HepG2 (cell line): ENCODE data around the gene KRTAP12-1. TPM values are rescaled to one million over a fixed set of nuclear protein-coding genes. Genes with fewer than 3 reads are reported as not detected.

Experiments
- ATAC-seq: fragments of 200-7000 bp; cut with Tn5 transposase; 3 replicates; pipeline ENCODE4 v1.9.1; 2020; ENCODE audit warnings: mild to moderate bottlenecking, moderate library complexity
- BruUV-seq: library from RNA; stranded (reverse); fragments of 400-500 nt; replicated peaks from 2 replicates; lab custom pipeline; 2021; lab: Mats Ljungman, UMichigan
- CTCF ChIA-PET: fragments of 300-600 bp; formaldehyde crosslinking; extraction: SDS; loops from one replicate; lab custom pipeline; 2021; ENCODE audit warnings: low total read pairs, inconsistent platforms, low intra/inter-chr PET ratio; lab: Yijun Ruan, JAX
- POLR2A ChIA-PET: fragments of 350-600 bp; sonication (Branson Sonifier 250); formaldehyde crosslinking; loops from one replicate; lab custom pipeline; 2020; ENCODE audit warnings: antibody characterized with exemption, inconsistent platforms; lab: Yijun Ruan, JAX
- DNase-seq: peaks from one replicate; pipeline ENCODE4 v3.0.0-alpha.2; 2015; ENCODE audit warnings: low spot score
- FAIRE-seq: peaks from 3 replicates; lab custom pipeline; 2011; peaks lifted over from hg19 to GRCh38; lab: Jason Lieb, UNC
- H2AFZ ChIP-seq: one replicate; pipeline ENCODE4 v1.6.1; 2011; ENCODE audit warnings: low read length, inconsistent platforms
- H3K27ac ChIP-seq: fragments of 300-600 bp; 3 replicates; pipeline ENCODE4 v1.8.0; 2011; ENCODE audit warnings: mixed run types, mild to moderate bottlenecking, mixed read lengths, low read length, inconsistent platforms; ENCODE audit not compliant: insufficient read depth; ENCODE audit errors: extremely low read length
- H3K27me3 ChIP-seq, 2 experiments: fragments of 200-600 bp in 1 of 2; 2 replicates in 1 of 2; 3 replicates in 1 of 2; pipeline versions ENCODE4 v1.6.0 to v1.8.0; 2011; ENCODE audit warnings: low read length in 2 of 2, mild to moderate bottlenecking in 2 of 2, moderate library complexity in 2 of 2, inconsistent platforms in 1 of 2; ENCODE audit not compliant: insufficient read depth in 2 of 2, control insufficient read depth in 1 of 2
- H3K36me3 ChIP-seq, 2 experiments: fragments of 200-600 bp in 1 of 2; replicated peaks in 1 of 2; 2 replicates in 1 of 2; 3 replicates in 1 of 2; pipeline versions ENCODE4 v1.5.1 to v1.8.0; 2011; ENCODE audit warnings: low read length in 2 of 2, inconsistent platforms in 1 of 2; ENCODE audit not compliant: insufficient read depth in 2 of 2, control insufficient read depth in 1 of 2
- H3K4me1 ChIP-seq: 2 replicates; pipeline ENCODE4 v1.5.1; 2012; ENCODE audit warnings: low read length, inconsistent platforms; ENCODE audit not compliant: insufficient read depth
- H3K4me2 ChIP-seq: 2 replicates; pipeline ENCODE4 v1.6.0; 2011; ENCODE audit warnings: low read depth, low read length, inconsistent platforms
- H3K4me3 ChIP-seq, 3 experiments: fragments of 200-600 bp in 1 of 3; sonication (generic), shearing (Covaris generic) in 1 of 3; replicated peaks in 1 of 3; 2 replicates each; pipeline ENCODE4 v1.5.1; 2011 to 2016; ENCODE audit warnings: low read length in 3 of 3, inconsistent platforms in 2 of 3, low read depth in 2 of 3, mild to moderate bottlenecking in 2 of 3, control low read depth in 1 of 3, mixed read lengths in 1 of 3; ENCODE audit not compliant: insufficient read depth in 1 of 3
- H3K79me2 ChIP-seq: one replicate; pipeline ENCODE4 v1.6.1; 2011; ENCODE audit warnings: low read length, inconsistent platforms; ENCODE audit not compliant: insufficient read depth
- H3K9ac ChIP-seq: 2 replicates; pipeline ENCODE4 v1.6.0; 2011; ENCODE audit warnings: mild to moderate bottlenecking, low read depth, low read length, inconsistent platforms; ENCODE audit not compliant: insufficient read depth
- H3K9me3 ChIP-seq: 2 replicates; pipeline ENCODE4 v1.5.1; 2012; ENCODE audit warnings: mild to moderate bottlenecking, low read length
- H4K20me1 ChIP-seq: 2 replicates; pipeline ENCODE4 v1.6.0; 2011; ENCODE audit warnings: inconsistent platforms, mild to moderate bottlenecking, low read length, moderate library complexity; ENCODE audit not compliant: insufficient read depth
- ADNP ChIP-seq: sonication (generic); formaldehyde crosslinking; IDR thresholded peaks from 2 replicates; pipeline ENCODE4 v1.4.0; 2020; ENCODE audit warnings: missing genetic modification reagents
- ARNT2 ChIP-seq: sonication (generic); formaldehyde crosslinking; IDR thresholded peaks from 2 replicates; pipeline ENCODE4 v1.8.0; 2022; ENCODE audit warnings: mild to moderate bottlenecking, low read depth, missing genetic modification reagents, moderate library complexity
- ATF2 ChIP-seq: sonication (generic); formaldehyde crosslinking; IDR thresholded peaks from 2 replicates; pipeline ENCODE4 v1.4.0; 2020; ENCODE audit warnings: missing genetic modification reagents
- BRD4 ChIP-seq: sonication (generic); formaldehyde crosslinking; IDR thresholded peaks from 2 replicates; pipeline ENCODE4 v1.4.0; 2020; ENCODE audit warnings: missing genetic modification reagents
- ISX ChIP-seq: sonication (generic); formaldehyde crosslinking; conservative IDR thresholded peaks from 2 replicates; pipeline ENCODE4 v1.5.0; 2020; ENCODE audit warnings: missing genetic modification reagents
- JARID2 ChIP-seq: sonication (generic); formaldehyde crosslinking; IDR thresholded peaks from 2 replicates; pipeline ENCODE4 v1.8.1; 2023; ENCODE audit warnings: missing genetic modification reagents, inconsistent platforms; ENCODE audit not compliant: insufficient replicate concordance
- KMT2B ChIP-seq: IDR thresholded peaks from 2 replicates; pipeline ENCODE4 v1.6.1; 2016; ENCODE audit warnings: missing genetic modification reagents, missing compliant biosample characterization
- PITX1 ChIP-seq: sonication (generic); formaldehyde crosslinking; IDR thresholded peaks from 2 replicates; pipeline ENCODE4 v1.5.1; 2020; ENCODE audit warnings: mild to moderate bottlenecking, missing genetic modification reagents
- TARDBP ChIP-seq: sonication (generic); formaldehyde crosslinking; IDR thresholded peaks from 2 replicates; pipeline ENCODE4 v1.8.0; 2022; ENCODE audit warnings: mild to moderate bottlenecking, missing genetic modification reagents
- TCF12 ChIP-seq, 2 experiments: fragments of 450-650 bp in 1 of 2; sonication (generic) in 1 of 2; formaldehyde crosslinking in 1 of 2; IDR thresholded peaks; 2 replicates each; pipeline versions ENCODE4 v1.6.1 to v1.8.0; 2017 to 2022; ENCODE audit warnings: antibody characterized with exemption in 1 of 2, mild to moderate bottlenecking in 1 of 2, missing genetic modification reagents in 1 of 2, moderate library complexity in 1 of 2
- XRCC5 ChIP-seq: fragments of 200-400 bp; formaldehyde crosslinking; optimal IDR thresholded peaks from 2 replicates; pipeline ENCODE3; 2017; ENCODE audit warnings: mild to moderate bottlenecking, low read length
- ZMYM3 ChIP-seq: sonication (generic); formaldehyde crosslinking; IDR thresholded peaks from 2 replicates; pipeline ENCODE4 v1.5.1; 2020; ENCODE audit warnings: mild to moderate bottlenecking, missing genetic modification reagents
- ZNF251 ChIP-seq: sonication (generic); formaldehyde crosslinking; IDR thresholded peaks from 2 replicates; pipeline ENCODE4 v1.9.0; 2021; ENCODE audit warnings: mild to moderate bottlenecking, missing genetic modification reagents
- ZNF501 ChIP-seq: sonication (generic); formaldehyde crosslinking; IDR thresholded peaks from 2 replicates; pipeline ENCODE4 v1.5.1; 2020; ENCODE audit warnings: mild to moderate bottlenecking, moderate library complexity, missing genetic modification reagents
- WGBS: methylation state at CpG from one replicate; pipeline ENCODE4 v1.1.6; 2017; ENCODE audit warnings: low lambda C conversion rate; 5-methylcytosine and 5-hydroxymethylcytosine counted together
- in situ Hi-C: cut with HindIII; loops from 2 replicates; pipeline ENCODE4 v1.10.0; 2017; ENCODE audit warnings: low pct_unique_long_range_greater_than_20kb; ENCODE audit not compliant: extremely low pct_ligation_motif_present
- intact Hi-C: fragments of 100-400 bp; cut with micrococcal nuclease; formaldehyde crosslinking; loops from one replicate; pipeline ENCODE4 v1.10.0; 2022; ENCODE audit not compliant: unreplicated experiment
- polyA plus RNA-seq, 8 experiments: library from polyadenylated mRNA; depleted of rRNA in 3 of 8; stranded (reverse) in 7 of 8; unstranded in 1 of 8; fragments of >200 nt; fragmentation: Illumina TruSeq in 4 of 8; extraction: Trizol in 4 of 8; gene quantifications; 2 replicates each; pipeline versions ENCODE4 v1.2.1 to v1.2.3, GENCODE V29; 2011 to 2016; ENCODE audit warnings: low read depth in 4 of 8, missing spikeins in 1 of 8, mixed read lengths in 1 of 8; ENCODE audit not compliant: insufficient read depth in 1 of 8
- total RNA-seq, 5 experiments: library from RNA; depleted of rRNA; stranded (reverse); fragments of >200 nt; fragmentation: Illumina TruSeq; extraction: Trizol; gene quantifications; 2 replicates each; pipeline ENCODE4 v1.2.3, GENCODE V29; 2016; ENCODE audit warnings: low read depth in 1 of 5
- TF ChIP-seq, protein P1 (sequence below): sonication (generic); formaldehyde crosslinking; IDR thresholded peaks from 2 replicates; pipeline ENCODE4 v1.8.1; 2023; ENCODE audit warnings: mild to moderate bottlenecking, missing genetic modification reagents

The KRTAP12-1 gene
- total and polyA plus RNA-seq, 2 of the 13 experiments (the other 11 are each of a cell fraction or from before 2014, with no cell fraction given), result not detected

- in situ Hi-C loops, result no loop called here
Observed at GRCh38 chr21:44654576-44655175, 27.3 kb downstream of the KRTAP12-1 start, which contains the start of gene KRTAP12-4. Gene KRTAP12-4, minus strand, starts transcription at chr21:44654659. Its CDS starts 45 bp downstream, at chr21:44654614.

GRCh38 chr21:44653656-44654575 lies 28.0 kb downstream of the KRTAP12-1 start:
- no peak overlapping the region for H2AFZ ChIP-seq
- DNase-seq, result no peak
- H3K36me3 ChIP-seq, result no peaks in the 10 kb centered on the region
- H3K4me1 ChIP-seq, result peaks cover 6% of the 10 kb centered on the region; the same call in 1 of the 2 replicates
- H3K27ac ChIP-seq, result no peak overlapping the region
- H3K27me3 ChIP-seq, result peaks cover 3 to 23% of the 10 kb centered on the region in 2 experiments; a peak in 3 of 5 replicates
- no peak for FAIRE-seq
- intact Hi-C loops (no loop called here), in situ Hi-C loops (no loop called here)
- ChIA-PET CTCF (no interaction called here), POLR2A (no interaction called here)
- no peak overlapping the region for H3K9ac ChIP-seq
- H3K4me3 ChIP-seq, result no peak overlapping the region
- H4K20me1 ChIP-seq, result no peaks in the 10 kb centered on the region
- no peak overlapping the region for H3K4me2 ChIP-seq
- no TSS peak for BruUV-seq
- peaks cover 4% of the 10 kb centered on the region; the same call in 1 of the 2 replicates for H3K9me3 ChIP-seq
- ATAC-seq, result no peak
- WGBS, result 52% methylated on average over 14 of the region's 17 CpGs
- no peaks in the 10 kb centered on the region for H3K79me2 ChIP-seq
- TF ChIP-seq JARID2 (CRISPR knock-in tag) (no peak), ZNF251 (CRISPR knock-in tag) (no peak), XRCC5 (no peak), ARNT2 (CRISPR knock-in tag) (no peak), KMT2B (CRISPR knock-in tag) (no peak), ADNP (no peak), ATF2 (no peak), PITX1 (CRISPR knock-in tag) (no peak), TARDBP (CRISPR knock-in tag) (no peak), TCF12 (IDR thresholded peaks at IDR 0.05) (no peak), TCF12 (CRISPR knock-in tag; IDR thresholded peaks at IDR 0.05) (no peak), ISX (CRISPR knock-in tag) (no peak), ZNF501 (no peak), BRD4 (CRISPR knock-in tag) (no peak), ZMYM3 (CRISPR knock-in tag) (no peak)

More at GRCh38 chr21:44654576-44655175, 27.3 kb downstream of the KRTAP12-1 start, which contains the start of gene KRTAP12-4:
- WGBS, result 18% methylated on average over 5 of the region's 9 CpGs
- no peak within 1 kb of the TSS for H3K4me3 ChIP-seq
- H3K9me3 ChIP-seq, result peaks cover 4% of the 10 kb centered on the region; the same call in 1 of the 2 replicates
- H3K27me3 ChIP-seq, result peaks cover 3 to 22% of the 10 kb centered on the region in 2 experiments; a peak in 3 of 5 replicates
- H3K4me1 ChIP-seq, result peaks cover 9% of the 10 kb centered on the region; the same call in 1 of the 2 replicates
- H3K36me3 ChIP-seq, result no peaks in the 10 kb centered on the region
- no peaks in the 10 kb centered on the region for H4K20me1 ChIP-seq
- no peak within 1 kb of the TSS for H3K27ac ChIP-seq
- ChIA-PET POLR2A (no interaction called here), CTCF (no interaction called here)
- H3K79me2 ChIP-seq, result no peaks in the 10 kb centered on the region
- no peak within 1 kb of the TSS for H3K4me2 ChIP-seq
- H2AFZ ChIP-seq, result no peak within 1 kb of the TSS
- FAIRE-seq (no peak), ATAC-seq (no peak), DNase-seq (no peak)
- TF ChIP-seq, protein P1, sequence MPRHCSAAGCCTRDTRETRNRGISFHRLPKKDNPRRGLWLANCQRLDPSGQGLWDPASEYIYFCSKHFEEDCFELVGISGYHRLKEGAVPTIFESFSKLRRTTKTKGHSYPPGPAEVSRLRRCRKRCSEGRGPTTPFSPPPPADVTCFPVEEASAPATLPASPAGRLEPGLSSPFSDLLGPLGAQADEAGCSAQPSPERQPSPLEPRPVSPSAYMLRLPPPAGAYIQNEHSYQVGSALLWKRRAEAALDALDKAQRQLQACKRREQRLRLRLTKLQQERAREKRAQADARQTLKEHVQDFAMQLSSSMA, result no peak
- H3K9ac ChIP-seq, result no peak within 1 kb of the TSS
- intact Hi-C loops, result no loop called here
- BruUV-seq, result no TSS peak
